GM12878 (cell line): ENCODE data around the gene RABEP1.

ENCODE experiments used
- CTCF ChIP-seq, 3 experiments: IDR thresholded peaks in 2 of 3; conservative IDR thresholded peaks in 1 of 3; 2 replicates each; pipeline ENCODE4 v1.5.1; 2011; ENCODE audit warnings: low read depth in 3 of 3, low read length in 3 of 3, mild to moderate bottlenecking in 3 of 3, control low read depth in 2 of 3, moderate library complexity in 2 of 3, inconsistent platforms in 1 of 3, mixed read lengths in 1 of 3; ENCODE audit not compliant: control insufficient read depth in 2 of 3, insufficient read depth in 1 of 3; ENCODE audit errors: extremely low read depth in 1 of 3
- GABPA ChIP-seq: IDR thresholded peaks from 2 replicates; pipeline ENCODE4 v1.6.1; 2014; ENCODE audit warnings: antibody characterized with exemption, low read depth, mild to moderate bottlenecking, inconsistent platforms
- MAX ChIP-seq: IDR thresholded peaks from 2 replicates; pipeline ENCODE4 v1.6.1; 2012; ENCODE audit warnings: low read depth, low read length, improper control_type of control experiment
- SUZ12 ChIP-seq: fragments of 200-600 bp; sonication (generic); IDR thresholded peaks from one replicate; pipeline ENCODE4 v1.6.1; 2018; ENCODE audit warnings: antibody characterized with exemption, mild to moderate bottlenecking; ENCODE audit not compliant: unreplicated experiment

- no peak for TF ChIP-seq CTCF (IDR thresholded peaks at IDR 0.05 in 2 of 3, conservative IDR thresholded peaks at IDR 0.05 in 1 of 3; ENCODE audit: control insufficient read depth in 2 of 3, extremely low read depth in 1 of 3, insufficient read depth in 1 of 3, low read depth in 3 of 3, low read length in 3 of 3)
- TF ChIP-seq GABPA = no peak
- TF ChIP-seq MAX = no peak
- TF ChIP-seq SUZ12 = no peak
These were observed 91.0 kb downstream of the RABEP1 start for GRCh38 chr17:5373112-5373511.
